Neural crest cell (in vitro differentiated cells): ENCODE data around the gene CDC42BPG. TPM values are rescaled to one million over a fixed set of nuclear protein-coding genes. Genes with fewer than 3 reads are reported as not detected.

Source experiments
- DNase-seq: peaks from one replicate; pipeline ENCODE4 v3.0.0; 2021; ENCODE audit warnings: low read depth, mixed read lengths, low spot score
- H3K27ac Mint-ChIP-seq: one replicate; pipeline ENCODE4 v1.8.0; 2021; ENCODE audit warnings: mild to moderate bottlenecking, mixed read lengths; ENCODE audit not compliant: unreplicated experiment
- H3K27me3 Mint-ChIP-seq: 2 replicates; pipeline ENCODE4 v1.8.0; 2021; ENCODE audit warnings: low read depth, mild to moderate bottlenecking, mixed read lengths
- H3K36me3 Mint-ChIP-seq: 2 replicates; pipeline ENCODE4 v1.8.0; 2021; ENCODE audit warnings: low read depth, mild to moderate bottlenecking, mixed read lengths
- H3K4me1 Mint-ChIP-seq: 2 replicates; pipeline ENCODE4 v1.8.0; 2021; ENCODE audit warnings: mixed read lengths
- H3K4me3 Mint-ChIP-seq: one replicate; pipeline ENCODE4 v1.8.0; 2021; ENCODE audit warnings: mild to moderate bottlenecking, mixed read lengths
- H3K9me3 Mint-ChIP-seq: 2 replicates; pipeline ENCODE4 v1.8.0; 2021; ENCODE audit warnings: mixed read lengths
- total RNA-seq: library from RNA; stranded (reverse); gene quantifications from 2 replicates; pipeline ENCODE4 v1.2.1, GENCODE V29; 2021
- TF ChIP-seq, protein P1 (sequence below): fragments of 200-600 bp; sonication (generic); conservative IDR thresholded peaks from 2 replicates; pipeline ENCODE4 v1.5.0; 2021; ENCODE audit warnings: antibody characterized with exemption, mild to moderate bottlenecking

Gene CDC42BPG
- total RNA-seq, 1 donor from 2014 or later, result 3.5 TPM

DNA sequence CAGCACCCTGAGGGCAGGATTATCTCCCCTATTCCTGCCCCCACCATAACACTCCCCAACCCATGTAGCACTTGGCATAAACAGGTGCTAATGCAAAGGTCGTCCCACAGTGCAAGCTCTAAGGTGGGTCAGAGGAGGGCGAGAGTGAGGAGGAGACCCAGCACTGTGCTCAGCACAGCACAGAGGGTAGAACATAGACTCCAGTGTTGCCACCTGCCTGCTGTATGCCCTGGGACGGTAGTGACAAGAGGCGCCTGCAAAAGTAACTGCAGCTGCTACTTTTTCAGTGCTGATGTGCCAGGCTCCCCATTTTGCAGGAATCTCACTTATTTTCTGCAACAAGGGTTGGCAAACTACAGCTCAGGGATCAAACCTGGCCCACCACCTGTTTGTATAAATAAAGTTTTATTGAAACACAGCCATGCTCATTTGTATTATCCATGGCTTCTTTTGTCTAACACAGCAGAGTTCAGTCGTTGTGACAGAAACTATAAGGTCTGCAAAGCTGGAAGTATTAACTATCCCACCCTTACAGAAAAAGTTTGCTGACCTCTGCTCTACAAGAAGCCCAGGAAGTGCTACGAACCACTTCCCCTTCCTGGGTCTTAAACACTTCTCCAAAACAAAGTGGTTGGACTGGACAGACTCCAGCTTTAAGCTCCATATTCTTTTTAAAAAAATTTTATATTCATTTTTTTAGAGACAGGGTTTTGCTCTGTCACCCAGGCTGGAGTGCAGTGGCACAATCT is 16.9 kb upstream of the CDC42BPG start:
- Mint-ChIP-seq H3K9me3 (no peaks in the 10 kb centered on the region), H3K27me3 (no peaks in the 10 kb centered on the region), H3K4me3 (no peak overlapping the region), H3K4me1 (peaks cover 41% of the 10 kb centered on the region), H3K36me3 (peaks cover 3% of the 10 kb centered on the region), H3K27ac (no peak overlapping the region)
- no peak for DNase-seq
- TF ChIP-seq, protein P1, sequence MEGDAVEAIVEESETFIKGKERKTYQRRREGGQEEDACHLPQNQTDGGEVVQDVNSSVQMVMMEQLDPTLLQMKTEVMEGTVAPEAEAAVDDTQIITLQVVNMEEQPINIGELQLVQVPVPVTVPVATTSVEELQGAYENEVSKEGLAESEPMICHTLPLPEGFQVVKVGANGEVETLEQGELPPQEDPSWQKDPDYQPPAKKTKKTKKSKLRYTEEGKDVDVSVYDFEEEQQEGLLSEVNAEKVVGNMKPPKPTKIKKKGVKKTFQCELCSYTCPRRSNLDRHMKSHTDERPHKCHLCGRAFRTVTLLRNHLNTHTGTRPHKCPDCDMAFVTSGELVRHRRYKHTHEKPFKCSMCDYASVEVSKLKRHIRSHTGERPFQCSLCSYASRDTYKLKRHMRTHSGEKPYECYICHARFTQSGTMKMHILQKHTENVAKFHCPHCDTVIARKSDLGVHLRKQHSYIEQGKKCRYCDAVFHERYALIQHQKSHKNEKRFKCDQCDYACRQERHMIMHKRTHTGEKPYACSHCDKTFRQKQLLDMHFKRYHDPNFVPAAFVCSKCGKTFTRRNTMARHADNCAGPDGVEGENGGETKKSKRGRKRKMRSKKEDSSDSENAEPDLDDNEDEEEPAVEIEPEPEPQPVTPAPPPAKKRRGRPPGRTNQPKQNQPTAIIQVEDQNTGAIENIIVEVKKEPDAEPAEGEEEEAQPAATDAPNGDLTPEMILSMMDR, result no peak

DNA sequence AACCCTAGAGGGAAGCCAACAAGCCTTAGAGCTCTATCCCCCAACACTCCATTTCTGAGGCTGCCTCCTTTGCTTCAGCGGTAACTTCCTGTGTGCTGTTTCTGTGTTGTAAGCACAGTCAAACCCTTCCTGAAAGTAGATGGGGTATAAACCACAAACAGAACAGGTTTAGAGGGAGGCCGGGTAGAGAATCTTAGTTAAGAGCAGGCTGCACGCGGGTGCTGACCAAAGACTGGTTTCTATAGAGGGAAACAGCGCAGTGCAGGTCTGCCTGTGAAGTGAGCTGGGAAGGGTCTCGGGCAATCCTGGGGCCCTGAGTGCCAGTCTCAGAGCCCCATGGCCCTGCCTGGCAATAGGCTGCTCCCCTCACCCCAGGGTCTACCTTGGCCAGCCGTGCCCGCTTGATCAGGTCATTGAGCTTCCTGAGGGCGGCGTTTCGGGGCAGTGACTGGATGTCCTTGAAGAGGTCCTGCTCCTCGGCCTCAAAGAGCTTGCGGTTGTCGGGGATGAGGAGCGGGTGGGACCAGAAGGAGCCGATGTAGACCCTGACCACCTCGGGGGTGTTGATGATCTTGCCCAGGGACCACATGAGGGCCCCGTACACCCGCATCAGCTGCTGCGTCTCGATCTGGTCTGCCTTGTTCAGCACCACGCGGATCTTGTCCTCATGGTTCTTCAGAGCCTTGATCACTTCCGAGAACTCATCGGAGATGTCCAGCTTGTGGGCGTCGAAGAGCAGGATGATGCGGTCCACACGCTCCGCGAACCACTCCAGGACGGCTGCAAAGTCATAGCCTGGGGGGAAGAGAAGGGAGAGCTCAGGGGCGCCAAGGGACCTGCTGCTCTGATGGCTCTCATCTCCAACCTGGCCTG is 15.3 kb upstream of the CDC42BPG start:
- TF ChIP-seq, protein P1, result no peak
- Mint-ChIP-seq H3K4me1 (peaks cover 32% of the 10 kb centered on the region), H3K4me3 (no peak overlapping the region), H3K27me3 (no peaks in the 10 kb centered on the region), H3K27ac (no peak overlapping the region), H3K36me3 (peaks cover 5% of the 10 kb centered on the region), H3K9me3 (no peaks in the 10 kb centered on the region)
- DNase-seq, result no peak

DNA sequence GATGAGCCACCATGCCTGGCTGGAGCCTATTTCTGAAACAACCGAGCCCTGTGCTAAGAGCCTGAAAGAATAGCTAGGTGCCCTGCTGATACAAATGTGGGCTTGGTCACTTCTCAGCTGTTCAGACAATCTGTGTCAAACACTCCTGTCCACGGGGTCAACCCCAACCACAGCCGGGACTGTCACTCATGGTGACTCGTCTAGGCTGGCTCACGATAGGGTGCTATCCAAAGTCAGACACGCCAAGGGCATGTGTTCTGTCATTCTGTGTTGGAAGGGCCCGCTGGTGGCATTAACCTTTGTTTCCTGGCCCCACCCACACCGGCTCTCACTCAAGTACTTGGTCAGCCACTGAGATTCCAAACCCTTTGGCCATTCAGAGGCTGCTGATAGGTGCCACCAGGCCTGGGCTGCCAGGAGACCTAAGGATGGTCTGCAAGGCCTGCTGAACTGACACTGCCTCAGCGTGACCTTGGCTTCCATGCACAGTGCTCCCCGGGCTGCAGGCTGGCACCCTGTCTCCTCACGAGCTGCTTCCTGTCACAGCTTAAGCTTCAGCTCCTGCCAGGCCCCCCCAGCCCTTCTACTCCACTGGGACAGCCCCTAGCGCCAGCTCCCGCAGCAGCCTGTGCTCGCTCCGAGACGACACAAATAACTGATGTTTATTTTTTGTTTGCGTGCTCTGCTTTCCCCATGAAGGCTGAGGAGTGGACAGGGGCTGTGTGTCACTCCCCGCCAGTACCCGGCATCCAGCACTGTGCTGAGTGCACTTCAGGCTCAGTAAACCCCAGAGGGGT is 14.2 kb upstream of the CDC42BPG start:
- H3K27ac Mint-ChIP-seq, result no peak overlapping the region
- TF ChIP-seq, protein P1, result no peak
- H3K4me1 Mint-ChIP-seq, result peaks cover 21% of the 10 kb centered on the region

DNA sequence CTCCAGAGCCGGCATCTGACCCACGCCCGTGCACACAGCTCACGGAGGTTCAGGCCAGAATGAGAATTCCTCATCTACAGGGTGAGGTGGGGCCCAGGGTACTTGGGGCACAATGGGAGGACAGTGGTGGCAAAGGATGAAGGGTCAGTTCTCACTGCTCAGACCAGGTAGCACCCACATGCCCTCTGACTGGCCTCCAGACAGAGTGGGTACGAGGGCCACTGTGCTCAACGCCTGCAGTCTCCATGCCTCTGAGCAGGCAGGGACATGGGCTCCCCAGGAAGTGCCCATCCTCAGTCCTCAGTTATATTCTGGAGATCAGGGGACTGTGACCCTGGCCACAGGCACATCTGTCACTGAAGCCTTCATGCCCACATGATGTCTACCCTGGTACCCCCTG is 13.0 kb upstream of the CDC42BPG start:
- H3K4me3 Mint-ChIP-seq, result no peak overlapping the region
- H3K27me3 Mint-ChIP-seq, result no peaks in the 10 kb centered on the region
- peaks cover 5% of the 10 kb centered on the region for H3K36me3 Mint-ChIP-seq
- H3K4me1 Mint-ChIP-seq, result peaks cover 9% of the 10 kb centered on the region
- TF ChIP-seq, protein P1, result no peak
- H3K9me3 Mint-ChIP-seq, result no peaks in the 10 kb centered on the region
- no peak for DNase-seq
- no peak overlapping the region for H3K27ac Mint-ChIP-seq

More for the DNA sequence above, 14.2 kb upstream of the CDC42BPG start:
- Mint-ChIP-seq H3K36me3 (peaks cover 5% of the 10 kb centered on the region), H3K9me3 (no peaks in the 10 kb centered on the region), H3K4me3 (no peak overlapping the region), H3K27me3 (no peaks in the 10 kb centered on the region)
- no peak for DNase-seq
